Measurements from ENCODE around the gene GRPEL1. TPM values are rescaled to one million over a fixed set of nuclear protein-coding genes. Genes with fewer than 3 reads are reported as not detected.

Gene GRPEL1
- total RNA-seq, 1 donor from 2014 or later = 20.3 TPM

DNA sequence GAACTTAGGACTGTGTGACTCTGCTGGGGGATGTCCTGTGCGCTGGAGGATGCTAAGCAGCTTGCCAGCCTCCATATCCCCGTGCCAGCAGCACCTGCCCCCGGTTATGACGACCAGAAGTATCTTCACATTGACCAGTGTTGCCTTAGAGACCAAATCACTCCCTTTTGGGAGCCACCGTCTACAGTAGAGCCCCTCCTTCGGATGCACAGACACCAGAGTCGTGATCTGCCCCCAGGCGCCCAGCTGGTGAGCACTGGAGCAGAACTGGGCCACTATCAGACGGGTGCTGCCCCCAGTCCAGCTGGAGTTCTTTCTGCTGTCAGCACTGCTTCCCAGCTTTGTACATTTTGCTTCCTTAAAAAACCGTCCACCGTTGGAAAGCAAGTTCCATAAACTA lies 54.7 kb downstream of the GRPEL1 start:
- Mint-ChIP-seq H3K9me3 (ENCODE audit: unreplicated experiment) (no peaks in the 10 kb centered on the region), H3K27me3 (ENCODE audit: unreplicated experiment) (no peaks in the 10 kb centered on the region), H3K4me1 (ENCODE audit: unreplicated experiment) (no peaks in the 10 kb centered on the region), H3K27ac (ENCODE audit: unreplicated experiment) (no peak overlapping the region), H3K4me3 (ENCODE audit: unreplicated experiment) (no peak overlapping the region), H3K36me3 (ENCODE audit: low read depth, unreplicated experiment) (peaks cover 41% of the 10 kb centered on the region)
- TF ChIP-seq, protein P1, sequence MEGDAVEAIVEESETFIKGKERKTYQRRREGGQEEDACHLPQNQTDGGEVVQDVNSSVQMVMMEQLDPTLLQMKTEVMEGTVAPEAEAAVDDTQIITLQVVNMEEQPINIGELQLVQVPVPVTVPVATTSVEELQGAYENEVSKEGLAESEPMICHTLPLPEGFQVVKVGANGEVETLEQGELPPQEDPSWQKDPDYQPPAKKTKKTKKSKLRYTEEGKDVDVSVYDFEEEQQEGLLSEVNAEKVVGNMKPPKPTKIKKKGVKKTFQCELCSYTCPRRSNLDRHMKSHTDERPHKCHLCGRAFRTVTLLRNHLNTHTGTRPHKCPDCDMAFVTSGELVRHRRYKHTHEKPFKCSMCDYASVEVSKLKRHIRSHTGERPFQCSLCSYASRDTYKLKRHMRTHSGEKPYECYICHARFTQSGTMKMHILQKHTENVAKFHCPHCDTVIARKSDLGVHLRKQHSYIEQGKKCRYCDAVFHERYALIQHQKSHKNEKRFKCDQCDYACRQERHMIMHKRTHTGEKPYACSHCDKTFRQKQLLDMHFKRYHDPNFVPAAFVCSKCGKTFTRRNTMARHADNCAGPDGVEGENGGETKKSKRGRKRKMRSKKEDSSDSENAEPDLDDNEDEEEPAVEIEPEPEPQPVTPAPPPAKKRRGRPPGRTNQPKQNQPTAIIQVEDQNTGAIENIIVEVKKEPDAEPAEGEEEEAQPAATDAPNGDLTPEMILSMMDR (IDR thresholded peaks at IDR 0.05; ENCODE audit: unreplicated experiment) = no peak
- DNase-seq (ENCODE audit: low spot score) = no peak

DNA sequence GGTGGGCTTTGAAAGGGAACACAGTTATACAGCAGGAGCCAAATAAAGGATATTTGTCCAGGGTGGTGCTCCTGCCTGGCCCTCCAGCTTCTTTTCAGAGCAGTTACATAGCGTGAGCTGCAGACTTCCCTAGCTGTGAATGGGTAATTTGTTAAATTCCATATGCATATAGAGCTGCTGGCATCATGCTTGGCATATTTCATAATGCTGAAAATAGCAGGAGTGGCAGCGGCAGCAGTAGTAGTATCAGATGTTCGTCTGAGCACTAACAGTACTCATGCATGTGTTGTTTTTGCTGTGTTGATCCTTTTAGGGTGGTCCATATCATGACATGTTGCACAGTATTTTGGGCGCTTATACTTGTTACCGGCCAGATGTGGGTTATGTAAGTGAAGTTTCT lies 58.3 kb downstream of the GRPEL1 start:
- DNase-seq (ENCODE audit: low spot score) = no peak
- TF ChIP-seq, protein P1 (IDR thresholded peaks at IDR 0.05; ENCODE audit: unreplicated experiment) = no peak
- no peaks in the 10 kb centered on the region for H3K9me3 Mint-ChIP-seq (ENCODE audit: unreplicated experiment)
- H3K4me3 Mint-ChIP-seq (ENCODE audit: unreplicated experiment) = no peak overlapping the region
- H3K27ac Mint-ChIP-seq (ENCODE audit: unreplicated experiment) = no peak overlapping the region
- H3K4me1 Mint-ChIP-seq (ENCODE audit: unreplicated experiment) = no peaks in the 10 kb centered on the region
- H3K36me3 Mint-ChIP-seq (ENCODE audit: low read depth, unreplicated experiment) = peaks cover 27% of the 10 kb centered on the region
- H3K27me3 Mint-ChIP-seq (ENCODE audit: unreplicated experiment) = no peaks in the 10 kb centered on the region

Other genes starting within 250 kb of the GRPEL1 start
- gene TBC1D14, start 158.2 kb downstream of the GRPEL1 start, total RNA-seq (ENCODE audit: unreplicated experiment) = 33.0 TPM
- gene TADA2B, start 24.7 kb downstream of the GRPEL1 start, total RNA-seq (ENCODE audit: unreplicated experiment) = 20.2 TPM
- gene SORCS2, start 124.5 kb upstream of the GRPEL1 start, total RNA-seq (ENCODE audit: unreplicated experiment) = 1.3 TPM